Measurements from ENCODE around the gene AMER3. TPM values are rescaled to one million over a fixed set of nuclear protein-coding genes. Genes with fewer than 3 reads are reported as not detected.

The AMER3 gene
- total and polyA plus RNA-seq, 2 donors, result under 0.01 to 0.02 TPM

- Histone ChIP-seq H3K36me3 (ENCODE audit: control insufficient read depth in 2 of 2, insufficient read depth in 2 of 2, low read length in 1 of 2) (no peaks in the 10 kb centered on the region), H3K4me1 (ENCODE audit: control insufficient read depth in 2 of 2, insufficient read depth in 2 of 2, low read length in 2 of 2) (no peaks in the 10 kb centered on the region), H3K27me3 (ENCODE audit: control insufficient read depth in 2 of 2, insufficient read depth in 1 of 2, low read length in 1 of 2) (peaks cover 7 to 16% of the 10 kb centered on the region in 2 donors), H3K4me3 (ENCODE audit: low read length in 2 of 2) (no peak overlapping the region), H3K9me3 (ENCODE audit: control insufficient read depth in 2 of 2, insufficient read depth in 1 of 2, low read length in 1 of 2) (no peaks in the 10 kb centered on the region), H3K27ac (ENCODE audit: low read depth in 1 of 2, low read length in 1 of 2) (no peak overlapping the region)
- 86% methylated on average over 14 of the region's 14 CpGs for WGBS
- DNase-seq (ENCODE audit: low read depth in 6 of 9, low spot score in 9 of 9), result no peak
Observed at GRCh38 chr2:130760754-130761751, 5.7 kb downstream of the AMER3 start.

DNA sequence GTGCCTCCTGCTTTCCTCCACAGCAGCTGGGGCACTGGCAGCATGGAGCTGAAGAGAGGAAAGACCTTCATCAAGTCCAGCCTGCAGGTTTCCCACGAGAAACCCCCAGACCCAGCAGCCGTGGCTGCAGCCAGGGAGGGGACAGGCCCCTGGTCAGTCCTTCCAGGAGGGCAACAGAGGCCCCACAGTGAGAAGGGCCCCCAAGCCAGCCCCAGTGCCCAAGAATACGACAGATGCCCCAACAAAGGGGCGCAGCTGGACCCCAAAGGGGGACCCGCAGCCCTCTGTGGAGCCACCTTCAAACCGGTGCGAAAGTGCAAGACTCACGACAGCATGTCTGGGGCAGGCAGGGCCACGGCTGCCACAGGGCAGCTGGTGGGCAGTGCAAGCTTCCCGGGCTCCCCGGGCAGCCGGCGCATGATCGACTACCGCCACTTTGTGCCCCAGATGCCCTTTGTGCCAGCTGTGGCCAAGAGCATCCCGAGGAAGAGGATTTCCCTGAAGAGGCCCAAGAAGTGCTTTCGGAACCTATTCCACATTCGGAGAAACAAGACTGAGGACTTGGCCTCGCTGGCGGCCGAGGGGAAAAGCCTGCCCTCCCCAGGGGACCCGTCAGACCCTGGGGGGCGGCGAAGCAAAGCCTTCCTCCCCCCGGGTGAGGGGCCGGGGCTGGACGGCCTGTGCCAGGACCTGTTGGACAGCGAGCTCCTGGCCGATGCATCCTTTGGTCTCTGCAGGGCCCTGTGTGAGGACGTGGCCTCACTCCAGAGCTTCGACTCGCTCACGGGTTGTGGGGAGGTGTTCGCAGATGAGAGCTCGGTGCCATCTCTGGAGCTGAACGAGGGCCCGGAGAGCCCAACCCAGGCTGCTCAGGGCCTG, 6.9 kb downstream of the AMER3 start:
- Histone ChIP-seq H3K4me3 (ENCODE audit: low read length in 2 of 2) (no peak overlapping the region), H3K27ac (ENCODE audit: low read depth in 1 of 2, low read length in 1 of 2) (no peak overlapping the region), H3K4me1 (ENCODE audit: control insufficient read depth in 2 of 2, insufficient read depth in 2 of 2, low read length in 2 of 2) (no peaks in the 10 kb centered on the region), H3K9me3 (ENCODE audit: control insufficient read depth in 2 of 2, insufficient read depth in 1 of 2, low read length in 1 of 2) (no peaks in the 10 kb centered on the region), H3K36me3 (ENCODE audit: control insufficient read depth in 2 of 2, insufficient read depth in 2 of 2, low read length in 1 of 2) (no peaks in the 10 kb centered on the region), H3K27me3 (ENCODE audit: control insufficient read depth in 2 of 2, insufficient read depth in 1 of 2, low read length in 1 of 2) (peaks cover 0 to 5% of the 10 kb centered on the region in 2 donors)
- 89% methylated on average over 37 of the region's 37 CpGs for WGBS
- DNase-seq (ENCODE audit: low read depth in 6 of 9, low spot score in 9 of 9), result no peak

DNA sequence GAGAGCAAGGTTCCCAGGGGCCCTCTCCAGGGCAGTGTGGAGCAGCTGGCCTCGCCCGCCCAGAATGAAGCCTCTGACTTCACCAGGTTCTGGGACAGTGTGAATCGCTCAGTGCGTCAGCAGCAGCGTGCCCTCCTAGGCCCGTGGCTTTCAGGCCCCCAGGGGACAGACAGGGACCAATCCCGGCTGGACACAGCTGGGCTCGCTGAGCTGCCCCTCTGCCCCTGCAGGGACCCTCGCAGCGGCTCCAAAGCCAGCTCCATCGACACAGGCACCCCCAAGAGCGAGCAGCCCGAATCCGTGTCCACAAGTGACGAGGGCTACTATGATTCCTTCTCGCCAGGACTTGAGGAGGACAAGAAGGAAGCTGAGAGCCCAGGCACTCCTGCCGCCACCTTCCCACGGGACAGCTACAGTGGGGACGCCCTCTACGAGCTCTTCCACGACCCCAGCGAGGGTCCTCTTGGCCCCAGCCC, 7.6 kb downstream of the AMER3 start:
- 93% methylated on average over 22 of the region's 22 CpGs for WGBS
- DNase-seq (ENCODE audit: low read depth in 6 of 9, low spot score in 9 of 9), result no peak
- H3K27me3 ChIP-seq (ENCODE audit: control insufficient read depth in 2 of 2, insufficient read depth in 1 of 2, low read length in 1 of 2), result no peaks in the 10 kb centered on the region

GRCh38 chr2:130763405-130763804, 8.1 kb downstream of the AMER3 start:
- Histone ChIP-seq H3K9me3 (ENCODE audit: control insufficient read depth in 2 of 2, insufficient read depth in 1 of 2, low read length in 1 of 2) (no peaks in the 10 kb centered on the region), H3K36me3 (ENCODE audit: control insufficient read depth in 2 of 2, insufficient read depth in 2 of 2, low read length in 1 of 2) (no peaks in the 10 kb centered on the region), H3K27me3 (ENCODE audit: control insufficient read depth in 2 of 2, insufficient read depth in 1 of 2, low read length in 1 of 2) (no peaks in the 10 kb centered on the region), H3K4me1 (ENCODE audit: control insufficient read depth in 2 of 2, insufficient read depth in 2 of 2, low read length in 2 of 2) (no peaks in the 10 kb centered on the region), H3K27ac (ENCODE audit: low read depth in 1 of 2, low read length in 1 of 2) (no peak overlapping the region), H3K4me3 (ENCODE audit: low read length in 2 of 2) (no peak overlapping the region)
- WGBS, result 94% methylated on average over 12 of the region's 12 CpGs
- no peak for DNase-seq (ENCODE audit: low read depth in 6 of 9, low spot score in 9 of 9)

More for the DNA sequence above, 7.6 kb downstream of the AMER3 start:
- H3K9me3 ChIP-seq (ENCODE audit: control insufficient read depth in 2 of 2, insufficient read depth in 1 of 2, low read length in 1 of 2), result no peaks in the 10 kb centered on the region
- H3K4me3 ChIP-seq (ENCODE audit: low read length in 2 of 2), result no peak overlapping the region
- H3K4me1 ChIP-seq (ENCODE audit: control insufficient read depth in 2 of 2, insufficient read depth in 2 of 2, low read length in 2 of 2), result no peaks in the 10 kb centered on the region
- no peak overlapping the region for H3K27ac ChIP-seq (ENCODE audit: low read depth in 1 of 2, low read length in 1 of 2)
- H3K36me3 ChIP-seq (ENCODE audit: control insufficient read depth in 2 of 2, insufficient read depth in 2 of 2, low read length in 1 of 2), result no peaks in the 10 kb centered on the region

DNA sequence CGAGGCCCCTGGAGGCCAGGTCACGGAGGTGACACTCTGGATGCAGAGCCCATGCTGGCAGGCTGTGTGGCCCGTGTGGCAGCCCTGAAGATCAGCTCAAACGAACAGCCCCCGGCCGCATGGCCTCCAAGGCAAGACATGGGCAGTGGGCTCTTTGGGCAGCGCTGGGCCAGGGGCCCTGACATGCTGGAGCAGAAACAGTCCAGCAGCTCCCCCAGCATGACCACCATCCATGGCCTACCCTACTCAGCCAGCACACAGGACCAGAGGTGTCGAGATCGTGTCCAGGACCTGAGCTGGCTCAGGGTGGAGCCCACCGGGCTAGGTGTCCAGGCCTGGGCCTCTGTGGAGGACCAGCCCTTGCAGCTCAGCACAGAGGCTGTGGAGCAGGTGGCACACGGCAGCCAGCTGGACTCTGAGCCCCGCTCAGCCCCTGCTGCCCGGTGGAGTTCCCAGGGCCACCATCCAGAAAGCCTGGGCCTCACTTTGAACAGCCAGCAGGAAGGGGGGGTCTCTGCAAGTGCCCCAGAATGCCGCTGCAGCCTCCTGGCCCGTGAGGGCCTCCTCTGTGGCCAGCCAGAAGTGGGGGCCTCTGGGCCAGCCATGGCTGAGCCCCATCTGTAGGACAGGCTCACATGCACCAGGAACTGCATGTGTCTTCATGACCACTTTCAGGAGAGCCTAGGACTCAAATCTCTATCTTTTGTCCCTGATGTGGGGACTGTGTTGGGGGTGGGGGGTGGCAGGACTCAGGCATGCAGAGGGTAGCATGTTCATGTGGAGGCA, 8.9 kb downstream of the AMER3 start:
- Histone ChIP-seq H3K4me1 (ENCODE audit: control insufficient read depth in 2 of 2, insufficient read depth in 2 of 2, low read length in 2 of 2) (no peaks in the 10 kb centered on the region), H3K27ac (ENCODE audit: low read depth in 1 of 2, low read length in 1 of 2) (no peak overlapping the region), H3K4me3 (ENCODE audit: low read length in 2 of 2) (no peak overlapping the region), H3K9me3 (ENCODE audit: control insufficient read depth in 2 of 2, insufficient read depth in 1 of 2, low read length in 1 of 2) (no peaks in the 10 kb centered on the region), H3K27me3 (ENCODE audit: control insufficient read depth in 2 of 2, insufficient read depth in 1 of 2, low read length in 1 of 2) (no peaks in the 10 kb centered on the region), H3K36me3 (ENCODE audit: control insufficient read depth in 2 of 2, insufficient read depth in 2 of 2, low read length in 1 of 2) (no peaks in the 10 kb centered on the region)
- no peak for DNase-seq (ENCODE audit: low read depth in 6 of 9, low spot score in 9 of 9)
- WGBS, result 94% methylated on average over 15 of the region's 15 CpGs

- no peak for DNase-seq (ENCODE audit: low read depth in 6 of 9, low spot score in 9 of 9)
- H3K36me3 ChIP-seq (ENCODE audit: control insufficient read depth in 2 of 2, insufficient read depth in 2 of 2, low read length in 1 of 2), result no peaks in the 10 kb centered on the region
- no peak overlapping the region for H3K4me3 ChIP-seq (ENCODE audit: low read length in 2 of 2)
- H3K4me1 ChIP-seq (ENCODE audit: control insufficient read depth in 2 of 2, insufficient read depth in 2 of 2, low read length in 2 of 2), result no peaks in the 10 kb centered on the region
- no peak overlapping the region for H3K27ac ChIP-seq (ENCODE audit: low read depth in 1 of 2, low read length in 1 of 2)
- WGBS, result 95% methylated on average over 5 of the region's 5 CpGs
- H3K27me3 ChIP-seq (ENCODE audit: control insufficient read depth in 2 of 2, insufficient read depth in 1 of 2, low read length in 1 of 2), result no peaks in the 10 kb centered on the region
- H3K9me3 ChIP-seq (ENCODE audit: control insufficient read depth in 2 of 2, insufficient read depth in 1 of 2, low read length in 1 of 2), result no peaks in the 10 kb centered on the region
Observed at GRCh38 chr2:130764821-130765115, 9.4 kb downstream of the AMER3 start.

GRCh38 chr2:130765464-130765863, 10.1 kb downstream of the AMER3 start:
- 91% methylated on average over 6 of the region's 6 CpGs for WGBS
- Histone ChIP-seq H3K27me3 (ENCODE audit: control insufficient read depth in 2 of 2, insufficient read depth in 1 of 2, low read length in 1 of 2) (no peaks in the 10 kb centered on the region), H3K36me3 (ENCODE audit: control insufficient read depth in 2 of 2, insufficient read depth in 2 of 2, low read length in 1 of 2) (no peaks in the 10 kb centered on the region), H3K27ac (ENCODE audit: low read depth in 1 of 2, low read length in 1 of 2) (no peak overlapping the region), H3K4me1 (ENCODE audit: control insufficient read depth in 2 of 2, insufficient read depth in 2 of 2, low read length in 2 of 2) (no peaks in the 10 kb centered on the region), H3K4me3 (ENCODE audit: low read length in 2 of 2) (no peak overlapping the region), H3K9me3 (ENCODE audit: control insufficient read depth in 2 of 2, insufficient read depth in 1 of 2, low read length in 1 of 2) (no peaks in the 10 kb centered on the region)
- DNase-seq (ENCODE audit: low read depth in 6 of 9, low spot score in 9 of 9), result no peak

DNA sequence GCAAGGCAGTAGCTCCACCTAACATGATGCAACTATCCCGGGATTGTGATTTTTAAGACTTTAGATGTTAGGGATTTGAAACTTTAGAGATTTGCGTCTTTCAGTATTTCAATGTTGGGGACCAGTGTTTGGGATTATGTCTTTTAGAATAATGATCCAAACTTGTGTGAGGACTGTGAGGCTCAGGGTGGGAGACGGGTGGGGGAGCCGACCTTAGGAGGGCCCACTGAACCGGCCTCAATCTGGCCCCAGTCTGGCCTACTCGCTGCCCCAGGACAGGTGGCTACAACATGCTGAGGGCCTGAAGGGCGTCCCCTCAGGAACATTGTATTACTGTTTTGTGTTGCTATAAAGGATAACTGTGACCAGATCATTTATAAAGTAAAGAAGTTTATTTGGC, 10.7 kb downstream of the AMER3 start:
- H3K4me1 ChIP-seq (ENCODE audit: control insufficient read depth in 2 of 2, insufficient read depth in 2 of 2, low read length in 2 of 2), result no peaks in the 10 kb centered on the region
- no peak overlapping the region for H3K4me3 ChIP-seq (ENCODE audit: low read length in 2 of 2)
- H3K27me3 ChIP-seq (ENCODE audit: control insufficient read depth in 2 of 2, insufficient read depth in 1 of 2, low read length in 1 of 2), result no peaks in the 10 kb centered on the region
- no peaks in the 10 kb centered on the region for H3K36me3 ChIP-seq (ENCODE audit: control insufficient read depth in 2 of 2, insufficient read depth in 2 of 2, low read length in 1 of 2)
- DNase-seq (ENCODE audit: low read depth in 6 of 9, low spot score in 9 of 9), result no peak
- no peak overlapping the region for H3K27ac ChIP-seq (ENCODE audit: low read depth in 1 of 2, low read length in 1 of 2)
- 93% methylated on average over 7 of the region's 7 CpGs for WGBS
- H3K9me3 ChIP-seq (ENCODE audit: control insufficient read depth in 2 of 2, insufficient read depth in 1 of 2, low read length in 1 of 2), result no peaks in the 10 kb centered on the region

Data from thymus (tissue), 11 donors.